Heart left ventricle (tissue), 16 donors: ENCODE results near the gene CARTPT. TPM values are rescaled to one million over a fixed set of nuclear protein-coding genes. Genes with fewer than 3 reads are reported as not detected.

ENCODE experiments used
- ATAC-seq, 4 donors: fragments of 200-7000 bp; cut with Tn5 transposase; one replicate each; pipeline ENCODE4 v1.9.1; 2020 to 2022; ENCODE audit warnings: moderate library complexity in 4 of 4, mild to moderate bottlenecking in 3 of 4, moderate number of reproducible peaks in 1 of 4
- DNase-seq, 5 donors: peaks; one replicate each; pipeline ENCODE4 v3.0.0-alpha.2; 2020
- H3K27ac ChIP-seq, 12 donors: fragments of 200-600 bp; sonication (generic) in 4 of 12; one replicate each; pipeline versions ENCODE4 v1.5.0 to v1.8.0; 2016 to 2022; ENCODE audit warnings: mild to moderate bottlenecking in 2 of 12
- H3K27me3 ChIP-seq, 9 donors: fragments of 200-600 bp; sonication (generic) in 2 of 9; one replicate each; pipeline versions ENCODE4 v1.5.1 to v1.8.0; 2016 to 2022; ENCODE audit warnings: mild to moderate bottlenecking in 3 of 9
- H3K36me3 ChIP-seq, 9 donors: fragments of 200-600 bp; sonication (generic) in 2 of 9; one replicate each; pipeline versions ENCODE4 v1.5.0 to v1.8.0; 2018 to 2022; ENCODE audit warnings: mild to moderate bottlenecking in 2 of 9
- H3K4me1 ChIP-seq, 12 donors: fragments of 200-600 bp; sonication (generic) in 4 of 12; one replicate each; pipeline versions ENCODE4 v1.5.0 to v1.8.0; 2016 to 2022; ENCODE audit warnings: mild to moderate bottlenecking in 3 of 12
- H3K4me3 ChIP-seq, 12 donors: fragments of 200-600 bp; sonication (generic) in 4 of 12; one replicate each; pipeline versions ENCODE4 v1.5.0 to v1.8.0; 2017 to 2022; ENCODE audit warnings: mild to moderate bottlenecking in 9 of 12, moderate library complexity in 4 of 12
- H3K9me3 ChIP-seq, 12 donors: fragments of 200-600 bp; sonication (generic) in 4 of 12; one replicate each; pipeline versions ENCODE4 v1.5.0 to v1.8.0; 2016 to 2022; ENCODE audit warnings: mild to moderate bottlenecking in 1 of 12
- POLR2A ChIP-seq, 2 donors: fragments of 450-650 bp; IDR thresholded peaks; one replicate each; pipeline ENCODE4 v1.6.1; 2017; ENCODE audit warnings: antibody characterized with exemption in 2 of 2, mild to moderate bottlenecking in 2 of 2, moderate library complexity in 2 of 2
- WGBS, 4 donors: extraction: QIAGEN DNeasy Blood & Tissue Kit in 2 of 4; methylation state at CpG; one replicate each; pipeline versions ENCODE4 v1.1.5 to v1.1.7; 2013 to 2018; 5-methylcytosine and 5-hydroxymethylcytosine counted together
- intact Hi-C, 10 donors: fragments of 100-400 bp; cut with DNase I; formaldehyde crosslinking; loops; one replicate each; pipeline versions ENCODE4 v1.11.1 to v1.14.2; 2022
- long read RNA-seq, 3 donors: library from polyadenylated mRNA; unstranded; transcript quantifications; one replicate each; pipeline ENCODE4 v2.0.0, GENCODE V29; 2020 to 2021
- polyA plus RNA-seq, 2 donors: library from polyadenylated mRNA; stranded (reverse); fragments of 200-250 nt; gene quantifications; one replicate each; pipeline ENCODE4 v1.2.3, GENCODE V29; 2013
- total RNA-seq, 9 donors: library from RNA; depleted of rRNA in 2 of 9; stranded (reverse); fragments of >200 nt in 2 of 9; fragmentation: NEBNext Ultra II Directional in 3 of 9; extraction: Animal tissue kit (Norgen Biotek cat#: 25700) in 3 of 9; gene quantifications; one replicate each; pipeline versions ENCODE4 v1.1.0 to v1.2.4, GENCODE V29; 2016 to 2023
- TF ChIP-seq, protein P1 (sequence below), 12 donors: fragments of 200-600 bp; sonication (generic) in 4 of 12; IDR thresholded peaks; one replicate each; pipeline versions ENCODE4 v1.5.0 to v1.8.0; 2018 to 2022; ENCODE audit warnings: antibody characterized with exemption in 12 of 12, mild to moderate bottlenecking in 5 of 12
- donor health status: ischemic (EF 13 %, LVEDD 7.1; RV severe dilation, severe dysfunction).
- donor health status: healthy with polysubstance abuse.
- donor health status: DM: no; HTN: yes; CAD: no.
- donor health status: DM: no; HTN: no; CAD: no.
- donor health status: ischemic (EF 25% LVEDD 6.9; RV normal size, moderate dysfunction).
- donor health status: ischemic (EF 25% LVEDD 5.7; RV mildly dilated, moderate dysfunction).
- donor health status: healthy.
- donor health status: DM: yes; HTN: yes; CAD: no.
- donor health status: ischemic (EF 35%, LVEDD 5.7; RV mildly dilated, moderate dysfunction).
- donor health status: nonischemic (EF 11% LVEDD 7.7; RV severe dilation, severe dysfunction).
- donor health status: DM: yes; HTN: yes; CAD: no.
- donor health status: PGD.
- donor health status: ischemic (EF 29% LVEDD 5.4; RV normal size, mild dysfunction).
- donor health status: nonischemic (EF 23%, LVEDD 6.1; RV moderate dilation, normal function).

The CARTPT gene
- total RNA-seq: not detected
- polyA plus RNA-seq: not detected
- long read RNA-seq, donor 1: 0 reads
- long read RNA-seq, donor 2: 0 reads
- long read RNA-seq, donor 3: 0 reads

DNA sequence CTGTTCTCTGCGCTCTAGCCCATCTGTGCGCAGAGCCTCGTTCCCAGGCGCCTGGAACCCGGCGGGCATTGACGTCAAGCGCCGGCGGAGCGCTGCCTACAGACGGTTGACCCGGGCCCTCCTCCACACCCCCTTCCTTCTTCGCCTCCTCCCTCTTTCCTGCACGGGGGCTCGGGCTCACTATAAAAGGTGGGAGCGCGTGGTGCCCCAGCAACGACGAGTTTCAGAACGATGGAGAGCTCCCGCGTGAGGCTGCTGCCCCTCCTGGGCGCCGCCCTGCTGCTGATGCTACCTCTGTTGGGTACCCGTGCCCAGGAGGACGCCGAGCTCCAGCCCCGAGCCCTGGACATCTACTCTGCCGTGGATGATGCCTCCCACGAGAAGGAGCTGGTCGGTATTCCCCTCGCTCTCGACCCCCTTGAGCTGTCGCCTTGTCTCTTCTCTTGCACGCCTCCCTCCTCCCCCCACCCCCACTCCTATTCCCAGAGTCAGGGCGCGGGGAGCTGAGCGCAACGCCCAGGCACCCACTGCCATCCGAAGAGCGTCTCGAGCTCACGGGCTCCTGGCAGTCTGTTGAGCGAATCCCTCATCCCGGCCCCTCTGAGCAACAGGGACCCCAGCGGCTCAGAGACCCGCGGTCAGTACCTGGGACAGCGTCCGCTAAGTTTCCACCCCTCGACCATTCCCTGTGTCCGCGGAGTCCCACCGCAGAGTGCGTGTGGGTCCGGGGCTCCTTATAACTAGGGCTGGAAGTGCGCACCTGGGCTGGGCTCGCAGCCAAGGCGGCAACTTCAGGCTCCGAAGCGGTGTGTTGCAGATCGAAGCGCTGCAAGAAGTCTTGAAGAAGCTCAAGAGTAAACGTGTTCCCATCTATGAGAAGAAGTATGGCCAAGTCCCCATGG is at the start of gene CARTPT:
Gene CARTPT, plus strand, starts transcription at position 213 of the 902 bp plus-strand sequence. Its CDS starts 19 bp downstream, at position 232.
- Histone ChIP-seq H3K9me3 (no peaks in the 10 kb centered on the region), H3K4me1 (peaks cover 0 to 8% (median 0%) of the 10 kb centered on the region in 12 donors), H3K36me3 (no peaks in the 10 kb centered on the region), H3K4me3 (no peak within 1 kb of the TSS), H3K27me3 (peaks cover 12 to 74% (median 28%) of the 10 kb centered on the region in 9 donors), H3K27ac (no peak within 1 kb of the TSS)
- WGBS, 4 donors: 4 to 8% (median 5%) methylated on average over 51 to 65 of the region's 65 CpGs
- DNase-seq (peak in 1 of 5 donors; percentile 25), ATAC-seq (peak in 3 of 4 donors; percentile 71 to 79 (median 74))
- intact Hi-C loops: no loop called here
- TF ChIP-seq POLR2A (IDR thresholded peaks at IDR 0.05): no peak
- TF ChIP-seq, protein P1, sequence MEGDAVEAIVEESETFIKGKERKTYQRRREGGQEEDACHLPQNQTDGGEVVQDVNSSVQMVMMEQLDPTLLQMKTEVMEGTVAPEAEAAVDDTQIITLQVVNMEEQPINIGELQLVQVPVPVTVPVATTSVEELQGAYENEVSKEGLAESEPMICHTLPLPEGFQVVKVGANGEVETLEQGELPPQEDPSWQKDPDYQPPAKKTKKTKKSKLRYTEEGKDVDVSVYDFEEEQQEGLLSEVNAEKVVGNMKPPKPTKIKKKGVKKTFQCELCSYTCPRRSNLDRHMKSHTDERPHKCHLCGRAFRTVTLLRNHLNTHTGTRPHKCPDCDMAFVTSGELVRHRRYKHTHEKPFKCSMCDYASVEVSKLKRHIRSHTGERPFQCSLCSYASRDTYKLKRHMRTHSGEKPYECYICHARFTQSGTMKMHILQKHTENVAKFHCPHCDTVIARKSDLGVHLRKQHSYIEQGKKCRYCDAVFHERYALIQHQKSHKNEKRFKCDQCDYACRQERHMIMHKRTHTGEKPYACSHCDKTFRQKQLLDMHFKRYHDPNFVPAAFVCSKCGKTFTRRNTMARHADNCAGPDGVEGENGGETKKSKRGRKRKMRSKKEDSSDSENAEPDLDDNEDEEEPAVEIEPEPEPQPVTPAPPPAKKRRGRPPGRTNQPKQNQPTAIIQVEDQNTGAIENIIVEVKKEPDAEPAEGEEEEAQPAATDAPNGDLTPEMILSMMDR (IDR thresholded peaks at IDR 0.05): no peak

DNA sequence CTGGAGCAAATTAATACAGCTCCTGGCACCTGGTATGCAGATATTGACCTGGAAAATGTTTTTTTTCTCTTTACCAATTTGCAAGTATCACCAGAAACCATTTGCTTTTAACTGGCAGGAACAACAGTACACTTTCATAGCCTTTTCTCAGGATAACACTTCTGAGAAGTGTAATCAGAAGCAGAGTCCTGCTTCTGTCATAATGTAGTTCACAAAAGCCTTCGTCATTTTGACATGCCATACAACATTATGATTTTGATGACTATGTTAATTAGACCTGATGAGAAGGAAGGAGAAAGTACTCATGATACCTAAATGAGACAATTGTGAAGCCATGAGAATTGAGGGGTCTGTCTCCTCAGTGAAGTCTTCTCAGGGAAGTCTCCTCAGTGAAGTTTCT is 41.1 kb upstream of the CARTPT start:
- no peak for TF ChIP-seq POLR2A (IDR thresholded peaks at IDR 0.05)
- TF ChIP-seq, protein P1 (IDR thresholded peaks at IDR 0.05): no peak
- Histone ChIP-seq H3K27ac (no peak overlapping the region), H3K4me1 (no peaks in the 10 kb centered on the region), H3K9me3 (no peaks in the 10 kb centered on the region), H3K27me3 (peaks cover 0 to 14% (median 0%) of the 10 kb centered on the region in 9 donors), H3K4me3 (no peak overlapping the region), H3K36me3 (no peaks in the 10 kb centered on the region)
- ATAC-seq (no peak), DNase-seq (no peak)
- 85 to 95% (median 85%) methylated on average over 1 of the region's 1 CpG for WGBS, 4 donors
- intact Hi-C loops: no loop called here

- 70 to 77% (median 75%) methylated on average over 5 of the region's 5 CpGs for WGBS, 4 donors
- intact Hi-C loops: no loop called here
- no peak for ATAC-seq
- Histone ChIP-seq H3K36me3 (no peaks in the 10 kb centered on the region), H3K9me3 (no peaks in the 10 kb centered on the region), H3K27me3 (peaks cover 0 to 14% (median 0%) of the 10 kb centered on the region in 9 donors), H3K4me3 (no peak overlapping the region), H3K4me1 (no peaks in the 10 kb centered on the region), H3K27ac (no peak overlapping the region)
- DNase-seq: no peak
- TF ChIP-seq, protein P1 (IDR thresholded peaks at IDR 0.05): no peak
- TF ChIP-seq POLR2A (IDR thresholded peaks at IDR 0.05): no peak
Observed at GRCh38 chr5:71679714-71680113, 39.4 kb upstream of the CARTPT start.

DNA sequence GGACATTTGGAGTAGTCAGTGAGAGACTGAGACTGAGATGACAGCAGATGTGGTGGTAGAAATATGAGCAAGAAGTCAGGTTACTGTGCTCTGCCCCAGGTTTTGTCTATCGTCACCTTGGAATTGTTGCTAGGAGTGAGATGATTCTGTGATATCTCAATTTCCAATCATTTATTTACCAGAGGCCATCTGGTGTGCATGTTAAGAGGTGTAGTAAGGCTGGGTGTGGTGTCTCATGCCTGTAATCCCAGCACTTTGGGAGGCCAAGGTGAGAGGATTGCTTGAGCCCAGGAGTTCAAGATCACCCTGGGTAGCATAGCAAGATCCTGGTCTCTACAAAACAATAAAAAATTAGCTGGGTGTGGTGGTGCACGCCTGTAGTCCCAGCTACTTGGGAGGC is 38.6 kb upstream of the CARTPT start:
- ATAC-seq (no peak), DNase-seq (no peak)
- Histone ChIP-seq H3K9me3 (peaks cover 0 to 4% (median 0%) of the 10 kb centered on the region in 12 donors), H3K36me3 (no peaks in the 10 kb centered on the region), H3K4me1 (no peaks in the 10 kb centered on the region), H3K4me3 (no peak overlapping the region), H3K27me3 (peaks cover 0 to 14% (median 0%) of the 10 kb centered on the region in 9 donors), H3K27ac (no peak overlapping the region)
- no peak for TF ChIP-seq POLR2A (IDR thresholded peaks at IDR 0.05)
- TF ChIP-seq, protein P1 (IDR thresholded peaks at IDR 0.05): no peak
- WGBS, 4 donors: 89 to 96% (median 93%) methylated on average over 2 of the region's 2 CpGs
- intact Hi-C loops: no loop called here
